Smooth muscle cell of the umbilical artery (primary cell): ENCODE measurements around the gene MAPK8. TPM values are rescaled to one million over a fixed set of nuclear protein-coding genes. Genes with fewer than 3 reads are reported as not detected.

Source experiments
- total RNA-seq: library from RNA; depleted of rRNA; stranded (reverse); fragments of >200 nt; gene quantifications from 2 replicates; pipeline ENCODE4 v1.2.3, GENCODE V29; 2014

Gene MAPK8
- 66.5 and 97.1 TPM in 2 replicates for total RNA-seq

DNA sequence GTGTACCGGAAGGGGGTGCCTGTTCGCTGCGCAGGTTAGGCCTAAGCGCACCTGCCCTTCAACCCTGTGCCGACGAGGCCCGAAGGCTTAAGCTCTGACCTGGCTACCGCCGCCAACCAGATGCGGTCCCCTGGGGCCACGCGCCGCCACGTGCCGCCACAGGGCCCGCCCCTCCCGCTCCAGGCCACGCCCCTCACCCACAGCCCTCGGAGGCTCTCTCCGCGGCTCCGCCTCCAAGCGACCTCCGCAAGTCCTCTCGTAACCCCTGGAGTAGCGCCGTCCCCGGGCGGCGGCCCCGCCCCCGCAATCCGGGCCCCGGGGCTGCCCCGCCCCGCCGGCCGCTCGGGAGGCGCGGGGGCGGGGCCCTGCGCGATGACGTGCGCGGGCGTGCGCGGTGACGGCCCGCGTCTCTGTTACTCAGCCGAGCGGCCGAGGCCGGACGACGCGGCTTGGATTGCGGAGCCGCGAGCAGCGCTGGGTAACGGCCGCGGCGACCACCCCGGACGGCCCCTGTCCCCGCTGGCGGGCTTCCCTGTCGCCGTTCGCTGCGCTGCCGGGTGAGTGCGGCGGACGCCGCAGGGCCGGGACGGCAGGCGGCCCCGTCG is at the start of gene MAPK8:
Gene MAPK8 (plus strand): TSS at position 413 of the 605 bp plus-strand sequence. CDS start 94,984 bp downstream, outside the sequence.

DNA sequence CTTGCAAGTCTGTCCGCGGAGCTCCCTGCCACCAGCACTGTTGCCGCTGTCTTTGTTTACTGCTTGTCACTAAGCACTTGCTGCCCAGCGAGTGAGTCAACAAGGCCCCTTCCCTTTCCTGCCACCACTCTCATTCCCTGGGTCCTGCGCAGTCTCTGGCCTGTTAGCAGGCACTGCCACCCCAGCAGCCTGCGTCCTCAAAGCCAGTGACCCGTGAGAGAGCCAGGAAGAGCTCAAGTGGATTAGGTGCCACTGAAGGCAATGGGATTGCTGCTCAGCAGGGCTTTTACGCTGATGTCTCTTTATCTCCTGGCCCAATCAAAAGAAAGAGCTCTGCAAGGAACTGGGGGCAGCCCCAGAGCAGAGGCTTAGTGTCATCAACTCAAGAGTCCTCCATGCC is 31.8 kb upstream of the MAPK8 start, which contains the start of gene FRMPD2:
Gene FRMPD2 (minus strand): TSS at position 61 of the 400 bp plus-strand sequence. CDS start 129 bp downstream, outside the sequence.

Other genes with a start within 250 kb of the MAPK8 start
- 0.09 TPM in 1 of 2 replicates, not detected in the other for gene FRMPD2, start 32.0 kb upstream of the MAPK8 start, total RNA-seq